ENCODE data around the gene OR8S1. TPM values are rescaled to one million over a fixed set of nuclear protein-coding genes. Genes with fewer than 3 reads are reported as not detected.

OR8S1 gene
- total RNA-seq, 2 donors from 2014 or later, result not detected

GRCh38 chr12:48569946-48570345 lies 44.5 kb downstream of the OR8S1 start, which contains the start of gene LALBA:
LALBA (minus strand) TSS chr12:48570046; CDS start chr12:48570020, 26 bp downstream.
- Histone ChIP-seq H3K9me3 (ENCODE audit: control insufficient read depth, low read length) (no peaks in the 10 kb centered on the region), H3K4me1 (ENCODE audit: control insufficient read depth, insufficient read depth, low read length) (no peaks in the 10 kb centered on the region), H3K27ac (ENCODE audit: low read depth, low read length) (no peak within 1 kb of the TSS), H3K27me3 (ENCODE audit: control insufficient read depth, insufficient read depth, low read length, poor library complexity, severe bottlenecking) (no peaks in the 10 kb centered on the region), H3K36me3 (ENCODE audit: control insufficient read depth, insufficient read depth, low read length) (no peaks in the 10 kb centered on the region), H3K9ac (ENCODE audit: extremely low read depth, low read length, poor library complexity, severe bottlenecking) (no peak within 1 kb of the TSS), H3K4me3 (ENCODE audit: low read length) (no peak within 1 kb of the TSS)
- Mint-ChIP-seq H3K27ac (no peak within 1 kb of the TSS), H3K27me3 (ENCODE audit: insufficient read depth) (peaks cover 8% of the 10 kb centered on the region), H3K9me3 (no peaks in the 10 kb centered on the region), H3K4me1 (no peaks in the 10 kb centered on the region), H3K36me3 (ENCODE audit: low read depth) (no peaks in the 10 kb centered on the region), H3K4me3 (no peak within 1 kb of the TSS)
- TF ChIP-seq, protein P1, sequence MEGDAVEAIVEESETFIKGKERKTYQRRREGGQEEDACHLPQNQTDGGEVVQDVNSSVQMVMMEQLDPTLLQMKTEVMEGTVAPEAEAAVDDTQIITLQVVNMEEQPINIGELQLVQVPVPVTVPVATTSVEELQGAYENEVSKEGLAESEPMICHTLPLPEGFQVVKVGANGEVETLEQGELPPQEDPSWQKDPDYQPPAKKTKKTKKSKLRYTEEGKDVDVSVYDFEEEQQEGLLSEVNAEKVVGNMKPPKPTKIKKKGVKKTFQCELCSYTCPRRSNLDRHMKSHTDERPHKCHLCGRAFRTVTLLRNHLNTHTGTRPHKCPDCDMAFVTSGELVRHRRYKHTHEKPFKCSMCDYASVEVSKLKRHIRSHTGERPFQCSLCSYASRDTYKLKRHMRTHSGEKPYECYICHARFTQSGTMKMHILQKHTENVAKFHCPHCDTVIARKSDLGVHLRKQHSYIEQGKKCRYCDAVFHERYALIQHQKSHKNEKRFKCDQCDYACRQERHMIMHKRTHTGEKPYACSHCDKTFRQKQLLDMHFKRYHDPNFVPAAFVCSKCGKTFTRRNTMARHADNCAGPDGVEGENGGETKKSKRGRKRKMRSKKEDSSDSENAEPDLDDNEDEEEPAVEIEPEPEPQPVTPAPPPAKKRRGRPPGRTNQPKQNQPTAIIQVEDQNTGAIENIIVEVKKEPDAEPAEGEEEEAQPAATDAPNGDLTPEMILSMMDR (conservative IDR thresholded peaks at IDR 0.05), result no peak
- 89% methylated on average over 1 of the region's 1 CpG; no CpG with 5 or more reads in 1 of the 2 experiments for WGBS, 2 experiments (ENCODE audit: insufficient coverage in 1 of 2, insufficient read length in 1 of 2)
- no peak for DNase-seq

- Mint-ChIP-seq H3K4me3 (no peak overlapping the region), H3K27me3 (ENCODE audit: insufficient read depth) (peaks cover 7% of the 10 kb centered on the region), H3K9me3 (no peaks in the 10 kb centered on the region), H3K27ac (no peak overlapping the region), H3K4me1 (no peaks in the 10 kb centered on the region), H3K36me3 (ENCODE audit: low read depth) (no peaks in the 10 kb centered on the region)
- H3K36me3 ChIP-seq (ENCODE audit: control insufficient read depth, insufficient read depth, low read length), result no peaks in the 10 kb centered on the region
- no peak overlapping the region for H3K9ac ChIP-seq (ENCODE audit: extremely low read depth, low read length, poor library complexity, severe bottlenecking)
- 81 to 92% methylated on average over 2 to 3 of the region's 5 CpGs for WGBS, 2 experiments (ENCODE audit: insufficient coverage in 1 of 2, insufficient read length in 1 of 2)
- TF ChIP-seq, protein P1 (conservative IDR thresholded peaks at IDR 0.05), result no peak
- H3K9me3 ChIP-seq (ENCODE audit: control insufficient read depth, low read length), result no peaks in the 10 kb centered on the region
- DNase-seq, result no peak
- H3K4me3 ChIP-seq (ENCODE audit: low read length), result no peak overlapping the region
- H3K27ac ChIP-seq (ENCODE audit: low read depth, low read length), result no peak overlapping the region
- no peaks in the 10 kb centered on the region for H3K4me1 ChIP-seq (ENCODE audit: control insufficient read depth, insufficient read depth, low read length)
- H3K27me3 ChIP-seq (ENCODE audit: control insufficient read depth, insufficient read depth, low read length, poor library complexity, severe bottlenecking), result no peaks in the 10 kb centered on the region
Measured at GRCh38 chr12:48572326-48572725, 46.9 kb downstream of the OR8S1 start.

Other genes starting within 250 kb of the OR8S1 start
- gene ZNF641, start 174.7 kb upstream of the OR8S1 start, total RNA-seq, result 10 to 100 TPM in 1 of 2 donors, 1 to 10 TPM in 1; 9.4 to 12.5 TPM
- not detected for gene ANP32D, start 53.1 kb upstream of the OR8S1 start, total RNA-seq
- gene C12orf54, start 43.1 kb upstream of the OR8S1 start, total RNA-seq, result not detected
- gene LALBA, start 44.4 kb downstream of the OR8S1 start, total RNA-seq, result not detected
- 10 to 100 TPM; 39.6 to 41.5 TPM for gene KANSL2, start 156.6 kb downstream of the OR8S1 start, total RNA-seq
- 10 to 100 TPM; 43.0 to 54.0 TPM for gene CCNT1, start 191.1 kb downstream of the OR8S1 start, total RNA-seq